GM19099 (cell line): ENCODE measurements around the gene WBP1L.

Source experiments
- POLR2A ChIP-seq: IDR thresholded peaks from 3 replicates; pipeline ENCODE4 v1.6.1; 2011; ENCODE audit warnings: low read depth; ENCODE audit not compliant: insufficient read length; ENCODE audit errors: extremely low read depth

WBP1L gene

DNA sequence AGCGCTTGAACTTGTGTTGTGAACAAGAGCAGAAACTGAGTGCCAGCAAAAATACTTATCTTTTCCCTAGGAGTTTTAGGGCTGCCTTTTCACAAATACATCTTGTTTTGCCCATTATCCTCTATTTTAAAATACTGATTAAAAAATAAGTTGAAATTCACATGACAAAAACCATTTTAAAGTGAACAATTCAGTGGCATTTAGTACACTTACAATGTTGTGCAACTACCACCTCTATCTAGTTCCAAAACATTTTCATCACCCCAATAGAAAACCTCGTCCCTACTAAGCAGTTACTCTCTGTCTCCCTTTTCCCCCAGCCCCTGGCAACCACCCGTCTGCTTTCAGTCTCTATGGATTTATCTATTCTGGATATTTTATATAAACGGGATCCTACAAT lies 1.4 kb downstream of the WBP1L start:
- no peak for TF ChIP-seq POLR2A

GRCh38 chr10:102752266-102752930 lies 8.7 kb downstream of the WBP1L start:
- TF ChIP-seq POLR2A = no peak

DNA sequence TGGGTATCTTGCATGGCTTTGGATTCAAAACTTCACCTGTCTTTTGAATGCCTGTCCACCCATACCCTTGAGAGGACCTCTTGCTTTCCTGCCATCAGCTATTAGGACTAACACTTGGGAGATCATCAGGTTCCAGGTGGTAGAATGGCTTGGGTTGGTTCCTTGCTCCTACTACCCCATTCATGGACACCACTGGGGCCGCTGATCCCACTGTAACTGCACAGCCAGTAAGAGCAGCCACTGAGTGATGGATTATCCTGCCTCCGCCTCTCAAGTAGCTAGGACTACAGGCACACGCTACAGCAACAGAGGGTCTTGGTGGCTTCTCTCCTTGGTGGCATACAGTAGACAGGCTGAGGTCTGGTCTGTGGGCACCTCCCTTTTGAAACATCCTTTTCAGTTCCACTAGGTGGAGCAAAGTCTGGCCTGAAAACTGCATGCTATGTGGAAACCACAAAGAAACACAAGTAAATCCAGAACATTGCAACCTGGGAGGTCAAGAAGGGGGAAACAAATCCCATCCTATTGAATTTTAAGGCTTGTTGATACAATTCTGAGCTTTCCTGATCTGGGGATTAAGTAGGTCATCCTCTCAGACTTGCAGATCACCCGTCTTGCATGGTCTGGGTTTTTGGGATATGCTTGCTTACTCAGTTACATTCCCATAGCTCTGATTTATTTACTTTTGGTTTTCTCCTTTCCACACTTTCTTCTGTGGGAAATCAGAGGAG lies 9.4 kb downstream of the WBP1L start:
- TF ChIP-seq POLR2A = no peak

DNA sequence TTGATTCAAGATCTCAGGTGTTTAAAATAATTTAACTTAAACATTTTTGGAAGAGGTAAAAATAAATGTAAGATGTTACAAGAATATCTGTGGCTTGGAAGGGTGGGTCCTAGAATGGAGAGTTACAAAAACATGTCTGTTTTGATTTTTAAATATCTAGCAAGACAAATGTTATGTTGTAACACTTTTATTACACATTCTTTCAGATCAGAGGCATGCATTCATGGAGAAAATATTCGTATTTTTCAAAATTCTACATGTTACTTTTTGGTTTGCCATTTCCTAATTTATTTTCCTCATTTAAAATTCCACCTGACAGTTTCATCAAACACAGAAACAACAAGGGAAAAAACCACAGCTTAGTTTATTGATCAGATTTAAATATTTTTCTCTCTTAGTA lies 10.0 kb downstream of the WBP1L start:
- no peak for TF ChIP-seq POLR2A

GRCh38 chr10:102757323-102757722 lies 13.6 kb downstream of the WBP1L start:
- no peak for TF ChIP-seq POLR2A

DNA sequence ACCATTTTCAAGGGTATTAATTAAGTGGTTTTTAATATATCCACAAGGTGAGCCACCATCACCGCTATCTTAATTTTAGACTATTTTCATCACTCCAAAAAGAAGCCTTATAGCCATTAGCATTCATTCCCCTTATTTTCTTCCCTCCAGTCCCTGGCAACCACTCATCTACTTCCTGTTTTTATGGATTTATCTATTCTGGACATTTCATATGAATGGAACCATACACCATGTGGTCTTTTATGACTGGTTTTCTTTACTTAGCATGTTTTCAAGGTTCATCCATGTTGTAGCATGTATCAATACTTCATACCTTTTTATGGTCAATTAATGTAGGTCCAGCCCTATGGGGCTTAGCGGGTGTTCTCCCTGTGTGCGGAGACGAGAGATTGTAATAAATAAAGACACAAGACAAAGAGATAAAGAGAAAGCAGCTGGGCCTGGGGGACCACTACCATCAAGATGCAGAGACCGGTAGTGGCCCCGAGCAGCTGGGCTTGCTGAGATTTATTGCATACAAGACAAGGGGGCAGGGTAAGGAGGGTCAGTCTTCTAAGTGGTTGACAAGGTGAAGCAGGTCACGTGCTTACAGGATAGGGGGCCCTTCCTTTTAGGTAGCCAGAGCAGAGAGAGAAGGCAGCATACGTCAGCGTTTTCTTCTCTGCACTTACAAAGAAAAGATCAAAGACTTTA lies 14.6 kb downstream of the WBP1L start:
- no peak for TF ChIP-seq POLR2A

DNA sequence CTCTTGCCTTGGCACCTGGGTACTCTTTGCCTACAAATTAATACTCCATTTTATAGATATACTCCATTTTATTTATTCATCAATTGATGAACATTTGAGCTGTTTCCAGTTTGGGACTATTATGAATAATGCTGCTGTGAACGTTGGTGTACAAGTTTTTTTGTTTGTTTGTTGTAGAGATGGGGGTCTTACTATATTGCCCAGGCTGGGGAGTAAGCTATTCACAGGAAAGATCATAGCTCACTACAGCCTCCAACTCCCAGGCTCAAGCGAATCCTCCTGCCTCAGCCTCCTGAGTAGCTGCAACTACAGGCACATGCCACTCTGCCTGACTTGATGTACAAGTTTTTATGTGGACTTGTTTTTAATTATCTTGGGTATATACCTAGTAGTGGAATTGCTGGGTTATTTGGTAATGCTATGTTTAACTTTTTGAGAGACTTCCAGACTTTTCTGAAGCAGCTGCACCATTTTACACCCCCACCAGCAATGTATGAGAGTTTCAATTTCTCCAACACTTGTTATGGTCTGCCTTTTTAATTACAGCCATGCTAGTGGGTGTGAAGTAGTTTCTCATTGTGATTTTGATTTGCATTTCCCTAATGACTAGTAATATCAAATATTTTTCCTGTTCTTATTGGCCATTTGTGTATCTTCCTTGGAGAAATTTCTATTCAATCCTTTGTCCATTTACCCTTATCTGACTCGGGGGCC lies 15.9 kb downstream of the WBP1L start:
- no peak for TF ChIP-seq POLR2A

- TF ChIP-seq POLR2A = no peak
Measured at GRCh38 chr10:102761981-102762380, 18.2 kb downstream of the WBP1L start.

DNA sequence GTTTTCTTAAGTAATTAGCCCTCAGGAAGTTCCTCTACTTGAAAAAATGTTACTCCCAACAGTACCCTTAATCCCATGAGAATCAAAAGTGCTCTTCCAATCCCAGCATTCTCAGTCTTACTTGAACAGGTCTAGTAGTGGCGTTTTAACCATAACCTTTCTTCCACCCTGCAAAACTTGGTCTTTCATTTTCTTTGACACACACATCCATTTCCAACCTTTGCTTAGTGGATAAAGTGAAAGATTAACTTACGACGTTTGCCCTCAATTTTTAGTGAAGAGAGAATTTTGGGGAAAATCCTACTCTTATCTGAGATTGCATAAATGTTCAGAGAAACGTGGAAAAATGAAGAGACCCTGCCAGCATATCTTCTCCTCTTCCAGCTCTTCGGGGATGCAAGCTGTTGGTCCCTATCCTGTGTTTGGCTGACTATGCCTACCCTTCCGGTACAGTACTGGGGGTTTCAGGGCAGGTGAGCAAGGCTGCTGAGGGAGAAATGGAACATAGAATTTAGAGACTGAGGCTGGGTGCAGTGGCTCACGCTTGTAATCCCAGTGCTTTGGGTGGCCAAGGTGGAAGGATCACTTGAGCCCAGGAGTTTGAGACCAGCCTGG lies 18.8 kb downstream of the WBP1L start:
- TF ChIP-seq POLR2A = no peak

DNA sequence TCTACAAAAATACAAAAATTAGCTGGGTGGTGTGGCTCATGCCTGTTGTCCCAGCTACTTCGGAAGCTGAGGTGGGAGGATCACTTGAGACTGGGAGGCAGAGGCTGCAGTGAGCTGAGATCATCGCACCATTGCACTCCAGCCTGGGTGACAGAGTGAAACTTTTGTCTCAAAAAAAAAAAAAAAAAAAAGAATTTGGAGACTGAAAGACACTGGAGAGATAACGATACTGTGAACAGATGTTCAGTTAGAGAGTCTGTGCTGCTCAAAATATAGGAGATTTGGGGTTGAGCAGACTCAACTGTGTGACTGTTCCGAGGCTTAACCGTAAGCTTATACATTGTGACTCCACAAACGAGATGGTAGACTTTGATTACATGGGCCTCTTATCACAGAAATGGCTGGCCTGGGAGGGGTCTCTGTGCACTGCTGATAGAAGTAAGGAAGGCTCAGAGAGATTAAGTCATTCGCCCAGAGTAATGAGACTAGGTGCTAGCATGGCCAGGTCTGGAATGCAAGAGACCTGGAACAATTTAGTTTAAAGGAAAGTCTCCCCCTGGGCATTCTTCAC lies 19.4 kb downstream of the WBP1L start:
- no peak for TF ChIP-seq POLR2A

DNA sequence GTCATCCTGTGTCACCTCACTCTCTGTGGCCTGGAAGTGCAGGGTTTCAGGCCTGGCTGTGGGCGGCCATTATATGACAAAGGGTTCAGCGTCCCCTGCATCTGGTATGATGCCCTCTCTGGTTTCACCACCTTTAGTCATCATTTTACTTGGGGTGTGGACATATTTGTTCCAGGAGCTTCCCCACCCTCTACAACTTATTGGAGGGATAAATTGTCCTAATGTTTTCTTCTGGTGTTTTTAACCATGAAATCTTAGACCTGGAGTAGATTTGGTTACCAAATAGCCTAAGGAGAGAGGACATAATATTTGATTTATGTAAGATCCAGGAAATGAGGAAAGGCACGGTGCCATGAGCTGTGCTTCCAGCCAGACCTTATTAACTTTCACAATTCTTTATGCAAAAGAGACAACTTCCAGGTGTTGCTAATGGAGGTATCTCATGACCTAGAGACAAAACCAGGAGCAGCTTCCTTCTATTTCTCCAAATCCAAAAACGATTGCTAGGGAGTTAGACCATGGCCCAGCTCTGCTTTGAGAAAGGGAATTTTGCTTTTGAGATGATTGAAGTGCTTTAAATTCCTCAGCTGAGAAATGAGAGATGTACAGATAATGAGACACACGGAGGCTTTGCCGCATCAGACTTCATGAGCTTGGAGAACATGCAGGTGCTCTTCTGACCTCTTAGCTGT lies 20.9 kb downstream of the WBP1L start:
- no peak for TF ChIP-seq POLR2A

DNA sequence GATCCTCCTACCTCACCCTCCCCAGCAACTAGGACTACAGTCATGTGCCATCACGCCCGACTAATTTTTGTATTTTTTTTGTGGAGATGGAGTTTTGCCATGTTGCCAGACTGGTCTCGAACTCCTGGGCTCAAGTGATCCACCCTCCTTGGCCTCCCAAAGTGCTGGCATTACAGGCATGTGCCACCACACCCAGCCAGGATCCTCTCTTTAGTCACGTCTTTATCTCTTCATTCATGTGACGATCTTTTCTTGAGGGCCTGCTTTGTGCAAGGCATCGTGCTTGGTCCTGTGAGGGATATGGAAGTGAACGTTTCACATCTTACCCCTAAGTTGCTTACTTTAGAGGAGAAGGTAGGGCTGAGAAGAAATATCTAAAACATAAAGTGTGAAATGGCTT lies 21.6 kb downstream of the WBP1L start:
- TF ChIP-seq POLR2A = no peak

DNA sequence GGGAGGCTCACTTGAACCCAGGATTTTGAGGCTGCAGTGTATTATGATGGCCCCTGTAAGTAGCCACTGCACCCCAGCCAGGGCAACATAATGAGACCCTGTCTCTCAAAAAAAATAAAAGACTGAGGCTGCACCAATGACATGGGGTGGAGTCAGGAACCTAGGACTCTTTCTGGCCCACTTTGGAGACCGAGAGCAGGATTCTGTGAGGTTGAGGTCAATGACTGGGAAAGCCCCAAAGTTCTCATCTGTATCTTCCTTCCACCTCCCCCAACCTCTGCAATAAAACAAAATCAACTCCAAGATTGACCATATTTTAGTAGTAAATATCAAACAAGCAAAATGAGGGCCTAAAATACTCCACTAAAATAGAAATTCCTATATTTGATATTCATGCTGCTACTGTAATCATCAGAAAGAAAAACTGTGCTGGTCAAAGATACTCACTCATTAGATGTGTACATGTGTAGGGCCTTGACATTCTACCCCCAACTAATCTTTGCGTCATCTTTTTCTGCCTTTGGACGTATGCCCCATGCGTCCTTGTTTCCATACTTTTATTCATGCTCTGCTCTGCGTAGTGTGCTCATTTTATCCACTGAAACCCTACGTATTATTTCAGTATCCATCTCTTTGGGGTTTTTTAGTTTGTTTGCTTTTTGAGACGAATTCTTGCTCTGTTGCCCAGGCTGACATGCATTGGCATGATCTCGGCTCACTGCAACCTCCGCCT lies 23.8 kb downstream of the WBP1L start:
- TF ChIP-seq POLR2A = no peak

DNA sequence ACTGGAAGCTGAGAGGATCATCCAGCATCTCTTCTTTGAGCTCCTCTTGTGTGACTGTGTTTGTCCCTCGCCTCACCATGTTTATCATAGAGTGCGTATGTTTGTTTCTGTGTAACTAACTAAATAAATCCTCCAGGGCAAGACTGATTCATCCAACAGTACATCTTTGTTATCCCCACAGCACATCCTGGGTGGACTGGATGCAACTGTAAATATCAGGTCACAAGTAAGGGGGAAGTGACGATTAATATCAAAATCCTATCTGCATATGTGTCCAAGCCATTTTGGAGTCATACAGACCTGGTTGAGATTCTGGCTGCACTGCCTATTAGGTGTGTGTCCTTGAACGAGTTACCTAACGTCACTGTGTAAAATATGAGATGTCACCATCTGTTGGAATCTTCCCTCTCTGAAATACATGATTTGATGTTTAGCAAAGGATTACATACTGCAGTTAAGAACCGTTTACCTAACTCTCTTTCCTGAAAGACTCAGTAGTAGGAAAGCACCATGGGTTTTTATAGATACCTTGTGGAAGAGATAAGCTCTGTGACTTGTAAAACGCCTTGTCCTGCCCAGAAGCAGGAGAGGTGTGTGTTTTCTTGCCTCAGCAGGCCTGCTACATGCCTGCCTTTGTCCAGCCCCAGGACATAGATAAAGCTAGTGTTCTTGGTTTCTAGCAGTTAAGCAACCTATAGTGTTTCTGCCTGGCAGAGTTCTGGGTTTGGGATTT lies 25.8 kb downstream of the WBP1L start:
- TF ChIP-seq POLR2A = no peak
